B cell (primary cell): ENCODE data around the gene RNMT. TPM values are rescaled to one million over a fixed set of nuclear protein-coding genes. Genes with fewer than 3 reads are reported as not detected.

Source experiments
- ATAC-seq: fragments of 200-7000 bp; cut with Tn5 transposase; one replicate; pipeline ENCODE4 v1.10.0; 2021; ENCODE audit warnings: low read depth, mild to moderate bottlenecking, moderate number of reproducible peaks, moderate library complexity
- CTCF ChIA-PET: fragments of 350-600 bp; sonication (Branson Sonifier 250); formaldehyde crosslinking; loops from one replicate; lab custom pipeline; 2021; ENCODE audit warnings: antibody characterized with exemption, inconsistent platforms; lab: Charles Lee
- POLR2A ChIA-PET: fragments of 350-600 bp; sonication (Branson Sonifier 250); formaldehyde crosslinking; loops from one replicate; lab custom pipeline; 2021; ENCODE audit warnings: antibody characterized with exemption; lab: Charles Lee
- DNase-seq: peaks from one replicate; pipeline ENCODE4 v3.0.0; 2013
- H2AFZ ChIP-seq: 2 replicates; pipeline ENCODE4 v1.6.1; 2012; ENCODE audit warnings: mild to moderate bottlenecking, low read depth, low read length; ENCODE audit not compliant: insufficient read depth, poor library complexity, severe bottlenecking
- H3K27ac ChIP-seq, 2 donors: 1 replicate in 1 of 2; 2 replicates in 1 of 2; pipeline ENCODE4 v1.5.1; 2012 to 2013; ENCODE audit warnings: low read length in 2 of 2, mild to moderate bottlenecking in 2 of 2, moderate library complexity in 1 of 2
- H3K27me3 ChIP-seq, 4 experiments: fragments of 200-600 bp in 1 of 4; sonication (generic) in 1 of 4; replicated peaks in 1 of 4; 1 replicate in 2 of 4; 2 replicates in 2 of 4; pipeline versions ENCODE4 v1.6.1 to v1.7.0; 2013 to 2016; ENCODE audit warnings: low read length in 3 of 4, mild to moderate bottlenecking in 2 of 4, mixed read lengths in 1 of 4, moderate library complexity in 1 of 4; ENCODE audit not compliant: insufficient read depth in 4 of 4, control insufficient read depth in 3 of 4; ENCODE audit errors: control extremely low read depth in 1 of 4
- H3K36me3 ChIP-seq, 2 experiments: replicated peaks in 1 of 2; 1 replicate in 1 of 2; 2 replicates in 1 of 2; pipeline versions ENCODE4 v1.6.1 to v1.7.1; 2013; ENCODE audit warnings: low read length in 1 of 2; ENCODE audit not compliant: insufficient read depth in 2 of 2, control insufficient read depth in 1 of 2; ENCODE audit errors: control extremely low read depth in 1 of 2, extremely low read depth in 1 of 2
- H3K4me1 ChIP-seq, 2 donors: fragments of 200-600 bp in 1 of 2; sonication (generic) in 1 of 2; 1 replicate in 1 of 2; 2 replicates in 1 of 2; pipeline versions ENCODE4 v1.5.1 to v1.6.1; 2013 to 2017; ENCODE audit warnings: low read length in 2 of 2; ENCODE audit not compliant: control insufficient read depth in 2 of 2, insufficient read depth in 2 of 2
- H3K4me2 ChIP-seq: replicated peaks from 2 replicates; pipeline ENCODE3; 2012; ENCODE audit warnings: mild to moderate bottlenecking, low read depth, low read length; ENCODE audit not compliant: poor library complexity, severe bottlenecking
- H3K4me3 ChIP-seq, 5 experiments: fragments of 200-600 bp in 1 of 5; sonication (generic) in 1 of 5; 1 replicate in 3 of 5; 2 replicates in 2 of 5; pipeline versions ENCODE4 v1.5.1 to v1.7.0; 2011 to 2016; ENCODE audit warnings: low read length in 4 of 5, mild to moderate bottlenecking in 4 of 5, low read depth in 2 of 5, control low read depth in 1 of 5, moderate library complexity in 1 of 5; ENCODE audit not compliant: insufficient read depth in 1 of 5; ENCODE audit errors: control extremely low read depth in 1 of 5, extremely low read depth in 1 of 5
- H3K79me2 ChIP-seq: fragments of 200-600 bp; sonication (generic); one replicate; pipeline ENCODE4 v1.6.0; 2016; ENCODE audit warnings: low read length; ENCODE audit not compliant: control insufficient read depth, insufficient read depth
- H3K9ac ChIP-seq: fragments of 200-600 bp; sonication (generic); 2 replicates; pipeline ENCODE4 v1.6.1; 2017; ENCODE audit warnings: mild to moderate bottlenecking, low read length, moderate library complexity
- H3K9me3 ChIP-seq, 3 donors: one replicate each; pipeline versions ENCODE4 v1.6.1 to v1.7.1; 2013; ENCODE audit warnings: low read length in 2 of 3; ENCODE audit not compliant: control insufficient read depth in 2 of 3, insufficient read depth in 1 of 3; ENCODE audit errors: control extremely low read depth in 1 of 3
- H4K20me1 ChIP-seq: 2 replicates; pipeline ENCODE4 v1.6.0; 2012; ENCODE audit warnings: mild to moderate bottlenecking, low read length; ENCODE audit not compliant: insufficient read depth, control insufficient read depth, poor library complexity, severe bottlenecking
- H3K27ac Mint-ChIP-seq: one replicate; pipeline ENCODE4 v1.8.0; 2021; ENCODE audit warnings: mixed read lengths
- H3K27me3 Mint-ChIP-seq: one replicate; pipeline ENCODE4 v1.8.0; 2021; ENCODE audit warnings: mixed read lengths
- H3K4me1 Mint-ChIP-seq: one replicate; pipeline ENCODE4 v1.8.0; 2021; ENCODE audit warnings: mixed read lengths
- H3K4me3 Mint-ChIP-seq: one replicate; pipeline ENCODE4 v1.8.0; 2021; ENCODE audit warnings: mixed read lengths
- H3K9me3 Mint-ChIP-seq: one replicate; pipeline ENCODE4 v1.8.0; 2022; ENCODE audit warnings: mixed read lengths; ENCODE audit not compliant: insufficient read depth
- CTCF ChIP-seq: fragments of 200-600 bp; IDR thresholded peaks from one replicate; pipeline ENCODE4 v1.8.0; 2022; ENCODE audit warnings: antibody characterized with exemption, mild to moderate bottlenecking
- EZH2 ChIP-seq: IDR thresholded peaks from 2 replicates; pipeline ENCODE4 v1.6.1; 2012; ENCODE audit warnings: borderline replicate concordance, low read depth, mild to moderate bottlenecking, moderate library complexity, low read length; ENCODE audit not compliant: insufficient read depth, poor library complexity, severe bottlenecking
- WGBS: methylation state at CpG from one replicate; pipeline ENCODE4 v1.1.5; 2013; ENCODE audit warnings: missing lambda C conversion rate; ENCODE audit not compliant: insufficient coverage; 5-methylcytosine and 5-hydroxymethylcytosine counted together
- intact Hi-C: fragments of 100-400 bp; cut with micrococcal nuclease; formaldehyde crosslinking; loops from one replicate; pipeline ENCODE4 v1.10.0; 2022
- polyA plus RNA-seq: library from polyadenylated mRNA; depleted of rRNA; stranded (reverse); fragments of >200 nt; gene quantifications from 2 replicates; pipeline ENCODE4 v1.2.3, GENCODE V29; 2012
- total RNA-seq, 2 donors: library from RNA; stranded (reverse); fragments of 120-200 nt in 1 of 2; gene quantifications; 1 replicate in 1 of 2; 2 replicates in 1 of 2; pipeline versions ENCODE4 v1.2.3 to v1.2.4, GENCODE V29; 2013 to 2022

RNMT gene
- total and polyA plus RNA-seq, 2 donors (not counting 1 experiment from before 2014, with no cell fraction given), result 15.4 to 57.8 TPM

DNA sequence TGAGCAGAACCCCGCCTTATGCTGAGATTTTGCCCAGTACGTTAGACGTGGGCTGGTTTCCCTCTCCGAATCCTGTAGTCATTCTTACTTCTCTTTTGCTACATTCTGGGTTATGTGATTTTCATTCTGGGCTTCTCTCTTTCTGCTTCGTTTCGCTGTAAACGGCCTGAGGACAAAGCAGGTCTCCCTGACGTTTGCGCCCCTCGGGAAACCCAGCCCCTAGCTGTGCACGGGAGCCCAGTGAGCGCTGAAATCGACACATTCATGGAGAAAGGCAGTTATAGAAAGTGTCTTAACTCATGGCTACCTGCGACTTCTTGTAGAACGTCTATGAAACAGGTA is 74.8 kb downstream of the RNMT start:
- Histone ChIP-seq H3K4me1 (peaks cover 8 to 9% of the 10 kb centered on the region in 2 donors), H3K36me3 (no peaks in the 10 kb centered on the region), H2AFZ (peak overlapping the region; percentile 36), H3K27ac (no peak overlapping the region), H3K4me2 (peak overlapping the region; percentile 50), H3K9me3 (peaks cover 0 to 5% (median 0%) of the 10 kb centered on the region in 3 donors), H3K4me3 (no peak overlapping the region), H4K20me1 (no peaks in the 10 kb centered on the region), H3K9ac (no peak overlapping the region), H3K27me3 (peaks cover 0 to 36% (median 17%) of the 10 kb centered on the region in 4 experiments), H3K79me2 (no peaks in the 10 kb centered on the region)
- ChIA-PET CTCF (no interaction called here), POLR2A (no interaction called here)
- TF ChIP-seq CTCF, result no peak
- no peak for TF ChIP-seq EZH2
- intact Hi-C loops, result no loop called here
- DNase-seq (no peak), ATAC-seq (no peak)
- Mint-ChIP-seq H3K27me3 (peaks cover 79% of the 10 kb centered on the region), H3K4me3 (peak overlapping the region; percentile 26), H3K27ac (no peak overlapping the region), H3K4me1 (peaks cover 4% of the 10 kb centered on the region), H3K9me3 (no peaks in the 10 kb centered on the region)
- 11% methylated on average over 12 of the region's 15 CpGs for WGBS

- no peak overlapping the region for H3K4me3 Mint-ChIP-seq
- no peak overlapping the region for H3K4me3 ChIP-seq
- ChIA-PET CTCF (interaction anchor here (4.0 kb wide), 1 partner anchor 9 kb away, joined by 24 read pairs; no protein-coding TSS in a partner anchor), POLR2A (no interaction called here)
- peaks cover 4% of the 10 kb centered on the region for H3K4me1 Mint-ChIP-seq
- no peaks in the 10 kb centered on the region for H3K9me3 Mint-ChIP-seq
- ATAC-seq (no peak), DNase-seq (no peak)
- H3K36me3 ChIP-seq, result no peaks in the 10 kb centered on the region
- no peaks in the 10 kb centered on the region for H3K79me2 ChIP-seq
- H3K4me1 ChIP-seq, result peaks cover 8 to 9% of the 10 kb centered on the region in 2 donors
- intact Hi-C loops, result no loop called here
- 60% methylated on average over 4 of the region's 4 CpGs for WGBS
- no peak overlapping the region for H3K4me2 ChIP-seq
- H3K27me3 Mint-ChIP-seq, result peaks cover 59% of the 10 kb centered on the region
- H3K9me3 ChIP-seq, result no peaks in the 10 kb centered on the region
- H4K20me1 ChIP-seq, result no peaks in the 10 kb centered on the region
- H3K27ac Mint-ChIP-seq, result no peak overlapping the region
- no peak overlapping the region for H3K9ac ChIP-seq
- peaks cover 0 to 25% (median 9%) of the 10 kb centered on the region in 4 experiments for H3K27me3 ChIP-seq
- no peak overlapping the region for H3K27ac ChIP-seq
- TF ChIP-seq EZH2 (no peak), CTCF (no peak)
- no peak overlapping the region for H2AFZ ChIP-seq
Observed at GRCh38 chr18:13804305-13804704, 77.8 kb downstream of the RNMT start.
